ENCODE results near the gene ZNF598.

DNA sequence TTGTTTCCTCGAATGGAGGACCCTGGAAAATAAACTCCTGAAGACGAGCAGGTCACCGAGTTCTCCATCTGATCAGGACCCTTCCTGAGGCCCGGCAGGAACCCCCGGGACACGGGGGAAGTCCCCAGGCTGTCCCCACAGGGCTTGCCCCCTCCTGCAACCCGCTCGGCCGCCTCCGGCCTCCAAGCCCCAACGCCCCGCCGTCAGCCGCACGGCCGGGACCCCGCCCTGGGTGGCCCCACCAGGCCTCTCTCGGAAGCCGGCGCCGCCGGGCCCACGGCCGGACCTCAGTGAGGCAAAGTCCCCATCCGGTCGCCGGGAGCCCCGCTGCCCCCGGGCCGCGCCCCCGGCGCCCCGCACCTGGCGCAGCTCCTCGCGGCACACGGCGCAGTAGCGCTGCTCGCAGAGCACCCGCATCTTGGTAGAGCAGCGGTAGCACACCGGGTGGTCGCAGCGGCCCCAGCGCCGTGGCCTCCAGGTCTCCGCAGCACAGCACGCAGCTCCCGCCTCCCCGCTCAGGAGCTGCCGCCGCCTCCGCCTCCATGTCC lies 383 bp downstream of the ZNF598 start:
- TF ChIP-seq POLR2A (IDR thresholded peaks at IDR 0.05; ENCODE audit: low read length) (peak; percentile 32), GATA1 (IDR thresholded peaks at IDR 0.05; ENCODE audit: low read depth, low read length) (no peak)

All from erythroblast (primary cell).